NCI-H2196 (cell line): ENCODE data around the gene CYP8B1.

ENCODE experiments used
- DNase-seq: peaks from one replicate; lab custom pipeline; 2025; ENCODE audit not compliant: unreplicated experiment; lab: John Stamatoyannopoulos, UW

CYP8B1 gene, protein sequence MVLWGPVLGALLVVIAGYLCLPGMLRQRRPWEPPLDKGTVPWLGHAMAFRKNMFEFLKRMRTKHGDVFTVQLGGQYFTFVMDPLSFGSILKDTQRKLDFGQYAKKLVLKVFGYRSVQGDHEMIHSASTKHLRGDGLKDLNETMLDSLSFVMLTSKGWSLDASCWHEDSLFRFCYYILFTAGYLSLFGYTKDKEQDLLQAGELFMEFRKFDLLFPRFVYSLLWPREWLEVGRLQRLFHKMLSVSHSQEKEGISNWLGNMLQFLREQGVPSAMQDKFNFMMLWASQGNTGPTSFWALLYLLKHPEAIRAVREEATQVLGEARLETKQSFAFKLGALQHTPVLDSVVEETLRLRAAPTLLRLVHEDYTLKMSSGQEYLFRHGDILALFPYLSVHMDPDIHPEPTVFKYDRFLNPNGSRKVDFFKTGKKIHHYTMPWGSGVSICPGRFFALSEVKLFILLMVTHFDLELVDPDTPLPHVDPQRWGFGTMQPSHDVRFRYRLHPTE

GRCh38 chr3:42875325-42876151 lies at the start of gene CYP8B1:
Gene CYP8B1 (minus strand): TSS chr3:42875879. CDS start chr3:42875816, 63 bp downstream.
- no peak for DNase-seq

- DNase-seq: no peak
Observed at GRCh38 chr3:42923606-42924005, 47.9 kb upstream of the CYP8B1 start.

DNA sequence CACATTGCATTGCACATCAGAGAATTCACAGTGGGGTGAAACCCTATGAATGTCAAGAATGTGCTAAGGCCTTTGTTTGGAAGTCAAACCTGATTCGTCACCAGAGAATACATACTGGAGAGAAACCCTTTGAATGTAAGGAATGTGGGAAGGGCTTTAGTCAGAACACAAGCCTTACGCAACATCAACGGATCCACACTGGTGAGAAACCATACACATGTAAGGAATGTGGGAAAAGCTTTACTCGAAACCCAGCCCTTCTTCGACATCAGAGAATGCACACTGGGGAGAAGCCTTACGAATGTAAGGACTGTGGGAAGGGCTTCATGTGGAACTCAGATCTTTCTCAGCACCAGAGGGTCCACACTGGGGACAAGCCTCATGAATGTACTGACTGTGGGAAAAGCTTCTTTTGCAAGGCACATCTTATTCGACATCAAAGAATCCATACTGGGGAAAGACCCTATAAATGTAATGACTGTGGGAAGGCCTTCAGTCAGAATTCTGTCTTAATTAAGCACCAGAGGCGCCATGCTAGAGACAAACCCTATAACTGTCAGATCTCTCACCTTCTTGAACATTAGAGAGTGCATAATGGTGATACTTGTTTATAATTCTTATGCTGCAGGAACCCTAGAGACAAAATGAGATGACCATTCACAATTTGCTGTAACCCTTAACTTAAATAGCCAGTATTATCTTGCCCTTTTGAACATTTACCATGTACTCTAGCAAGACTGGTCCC lies 39.3 kb upstream of the CYP8B1 start:
- no peak for DNase-seq

DNA sequence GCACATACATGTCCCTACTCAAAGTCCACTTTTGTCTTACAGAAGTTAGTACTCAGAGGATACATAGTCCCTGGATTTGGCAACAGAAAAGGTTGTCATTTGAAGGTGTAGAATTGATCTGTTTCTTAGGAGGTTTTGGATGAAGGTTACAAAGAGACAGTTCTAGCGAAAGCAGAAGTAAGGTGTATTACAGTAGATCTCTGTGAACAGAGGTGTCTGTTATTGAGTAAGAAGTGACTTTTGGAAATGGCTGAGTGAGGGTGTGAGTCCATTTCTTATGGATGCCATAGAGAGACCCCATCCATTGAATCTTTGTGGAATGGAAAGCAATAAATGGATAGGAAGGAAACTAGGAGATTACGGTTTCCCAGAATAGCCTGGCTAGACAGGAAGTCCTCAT lies 35.9 kb upstream of the CYP8B1 start:
- no peak for DNase-seq

DNA sequence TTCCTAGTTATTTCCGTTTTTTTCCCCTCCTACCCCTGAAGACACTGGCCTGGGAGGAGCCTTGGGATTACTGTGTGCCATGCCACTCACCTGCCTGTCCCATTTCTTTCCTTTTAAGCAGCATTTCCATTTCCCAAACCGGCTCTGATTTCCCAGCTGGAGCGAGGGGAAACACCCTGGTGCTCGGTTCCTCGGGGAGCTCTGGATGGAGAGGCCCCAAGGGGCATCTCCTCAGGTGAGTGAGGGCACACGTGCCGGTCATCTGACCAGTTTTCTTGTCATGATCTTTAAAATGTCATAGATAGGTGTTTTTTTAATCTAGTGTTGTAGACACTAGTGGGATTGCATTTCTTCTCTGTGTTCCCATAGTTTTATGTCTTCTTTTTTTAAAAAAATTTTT lies 33.0 kb upstream of the CYP8B1 start:
- no peak for DNase-seq

DNA sequence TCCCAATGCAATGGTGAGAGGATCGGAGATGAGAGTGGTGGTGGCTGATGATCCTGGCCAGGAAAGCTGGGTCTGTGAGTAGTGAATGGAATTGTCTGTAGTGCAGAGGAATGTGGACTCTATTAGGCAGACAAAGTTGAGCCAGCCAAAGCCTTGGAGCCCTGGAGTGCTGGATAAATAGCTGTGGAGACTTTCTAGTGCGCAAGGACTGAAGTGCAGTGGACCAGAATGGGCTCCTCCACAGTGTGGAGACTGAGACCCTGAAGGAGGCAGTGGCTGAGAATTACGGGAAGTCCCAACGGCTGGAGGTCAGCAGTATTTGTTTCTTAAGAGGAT lies 31.1 kb upstream of the CYP8B1 start:
- no peak for DNase-seq

DNA sequence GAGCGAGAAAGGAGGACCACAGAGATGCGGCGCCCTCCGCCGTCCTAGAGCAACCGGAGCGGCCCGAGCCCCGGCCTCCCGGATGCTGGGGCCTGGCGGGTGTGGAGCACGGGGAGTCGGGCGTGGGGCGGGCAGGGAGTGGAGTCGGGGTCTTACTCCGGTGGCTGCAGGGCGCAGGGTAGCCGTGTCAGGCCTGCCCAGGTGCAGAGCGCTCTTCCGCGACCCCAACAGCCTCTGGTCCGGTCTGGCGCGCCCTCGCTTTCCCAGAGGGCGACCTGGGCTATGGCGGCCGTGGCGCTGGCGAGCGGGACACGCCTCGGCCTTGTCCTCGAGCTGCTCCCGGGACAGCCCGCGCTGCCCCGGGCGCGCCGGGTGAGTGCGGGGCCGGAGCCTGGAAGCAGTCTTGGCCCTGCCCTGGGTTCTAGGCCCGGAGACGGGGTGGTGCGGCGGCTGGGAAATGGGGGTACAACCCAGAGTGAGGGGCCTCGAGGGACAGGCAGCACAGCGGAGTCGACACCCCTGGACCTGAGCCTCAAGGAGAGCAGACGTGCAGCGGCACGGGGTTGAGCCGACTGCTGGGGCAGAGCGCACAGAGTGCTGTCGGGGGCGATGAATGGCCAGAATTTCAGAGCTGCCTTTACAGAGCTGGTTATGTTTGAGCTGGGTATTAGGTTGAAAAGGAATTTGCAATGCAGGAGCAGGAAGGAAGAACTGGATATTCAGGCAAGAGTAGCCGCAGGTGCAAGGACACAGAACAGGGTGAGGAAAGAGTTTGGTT lies 30.6 kb upstream of the CYP8B1 start, which contains the start of gene ZNF662:
Gene ZNF662 (plus strand): TSS at position 73 of the 778 bp plus-strand sequence. CDS start 1,973 bp downstream, outside the sequence.
- no peak for DNase-seq

GRCh38 chr3:42905740-42906069 lies 30.0 kb upstream of the CYP8B1 start:
- DNase-seq: no peak

DNA sequence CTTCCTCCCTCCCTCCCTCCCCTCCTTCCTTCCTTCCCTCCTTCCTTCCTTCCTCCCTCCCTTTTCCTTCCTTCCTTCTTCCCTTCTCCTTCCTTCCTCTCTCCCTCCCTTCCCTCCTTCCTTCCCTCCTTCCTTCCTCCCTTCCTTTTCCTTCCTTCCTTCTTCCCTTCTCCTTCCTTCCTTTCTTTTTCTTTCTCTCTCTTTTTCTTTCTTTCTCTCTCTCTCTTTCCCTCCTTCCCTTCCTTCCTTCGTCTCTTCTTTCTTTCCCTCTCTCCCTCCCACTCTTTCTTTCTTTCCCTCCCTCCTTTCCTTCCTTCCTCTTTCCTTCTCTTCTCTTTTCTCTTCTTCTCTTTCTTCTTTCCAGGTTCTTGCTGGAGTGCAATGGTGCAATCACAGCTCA lies 28.4 kb upstream of the CYP8B1 start:
- no peak for DNase-seq

GRCh38 chr3:42902257-42902656 lies 26.6 kb upstream of the CYP8B1 start:
- no peak for DNase-seq

DNA sequence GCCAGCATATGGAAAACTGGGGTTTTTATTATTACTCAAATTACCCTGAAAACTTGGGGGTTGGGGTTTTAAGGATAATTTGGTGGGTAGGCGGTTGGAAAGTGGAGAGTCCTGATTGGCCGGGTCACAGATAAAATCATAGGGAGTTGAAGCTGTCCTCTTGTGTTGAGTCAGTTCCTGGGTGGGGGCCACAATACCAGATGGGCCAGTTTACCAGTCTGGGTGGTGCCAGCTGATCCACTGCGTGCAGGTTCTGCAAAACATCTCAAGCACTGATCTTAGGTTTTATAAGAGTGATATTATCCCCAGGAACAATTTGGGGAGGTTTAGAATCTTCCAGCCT lies 25.4 kb upstream of the CYP8B1 start:
- no peak for DNase-seq

- no peak for DNase-seq
Observed at GRCh38 chr3:42900226-42901072, 24.8 kb upstream of the CYP8B1 start.

DNA sequence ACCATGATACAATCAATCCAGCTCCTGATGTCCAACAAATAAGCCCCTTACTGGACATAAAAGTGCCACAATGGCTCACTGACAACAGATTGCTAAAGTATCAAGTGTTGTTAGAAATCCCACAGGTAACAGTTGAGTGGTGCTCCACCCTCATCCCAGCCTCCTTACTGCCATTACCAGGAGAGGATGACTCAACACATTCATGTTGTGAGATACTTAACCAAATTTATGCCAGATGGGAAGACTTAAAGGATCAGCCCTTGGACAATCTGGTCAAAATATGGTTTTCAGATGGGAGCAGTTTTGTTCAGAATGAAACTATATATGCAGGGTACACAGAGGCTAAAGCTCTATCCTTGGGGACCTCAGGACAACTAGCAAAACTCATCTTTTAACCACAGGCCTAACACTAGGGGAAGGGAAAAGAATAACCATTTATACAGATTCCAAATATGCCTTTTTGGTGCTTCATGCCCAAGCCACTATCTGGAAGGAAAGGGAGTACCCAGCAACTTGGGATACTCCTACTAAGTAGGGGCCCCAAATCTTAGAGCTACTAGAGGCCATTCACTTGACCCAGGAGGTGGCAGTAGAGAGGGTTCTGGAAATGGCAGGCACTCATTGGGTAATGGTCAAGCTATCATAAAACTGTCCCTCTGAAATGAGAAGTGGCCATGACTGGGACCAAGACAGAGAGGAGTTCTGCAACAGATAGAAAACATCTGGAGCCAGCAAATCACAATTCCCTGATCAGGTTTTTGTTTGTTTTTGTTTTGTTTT lies 23.4 kb upstream of the CYP8B1 start:
- no peak for DNase-seq

DNA sequence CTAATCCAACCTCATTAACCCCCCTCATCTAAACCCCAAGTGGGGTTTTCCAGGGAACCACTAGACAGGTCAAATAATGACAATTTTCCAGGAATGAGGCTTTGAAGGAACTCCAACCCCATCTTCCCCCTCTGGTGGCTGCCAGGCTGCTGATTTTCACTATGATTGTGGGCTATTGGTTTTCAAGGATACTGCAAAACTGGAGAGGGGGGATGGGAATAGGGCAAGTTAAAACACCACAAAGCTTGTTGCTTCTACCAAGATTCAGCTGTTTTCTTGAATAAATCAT lies 19.8 kb upstream of the CYP8B1 start:
- DNase-seq: no peak

- DNase-seq: no peak
Observed at GRCh38 chr3:42894698-42895579, 19.3 kb upstream of the CYP8B1 start.

GRCh38 chr3:42892807-42893206 lies 17.1 kb upstream of the CYP8B1 start:
- DNase-seq: no peak

DNA sequence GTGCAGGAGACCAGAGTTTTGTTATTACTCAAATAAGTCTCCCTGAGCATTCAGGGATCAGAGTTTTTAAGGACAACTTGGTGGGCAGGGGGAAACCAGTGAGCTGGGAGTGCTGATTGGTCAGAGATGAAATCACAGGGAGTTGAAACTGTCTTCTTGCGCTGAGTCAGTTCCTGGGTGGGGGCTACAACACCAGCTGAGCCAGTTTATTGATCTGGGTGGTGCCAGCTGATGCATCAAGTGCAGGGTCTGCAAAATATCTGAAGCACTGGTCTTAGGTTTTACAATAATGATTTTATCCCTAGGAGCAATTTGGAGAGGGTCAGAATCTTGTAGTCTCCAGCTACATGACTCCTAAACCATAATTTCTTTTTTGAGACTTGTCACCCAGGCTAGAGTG lies 16.5 kb upstream of the CYP8B1 start:
- DNase-seq: no peak

- no peak for DNase-seq
Observed at GRCh38 chr3:42891042-42891441, 15.4 kb upstream of the CYP8B1 start.
